SKM-1 (cell line): ENCODE results near the gene POTEI.
"Not testable (repeated sequence)": the region's sequence is repeated elsewhere in the genome, so short reads cannot be mapped to it uniquely, and the experiment has no call there.

Experiments used
- DNase-seq: peaks from one replicate; lab custom pipeline; 2025; ENCODE audit not compliant: unreplicated experiment; lab: John Stamatoyannopoulos, UW

POTEI gene

DNA sequence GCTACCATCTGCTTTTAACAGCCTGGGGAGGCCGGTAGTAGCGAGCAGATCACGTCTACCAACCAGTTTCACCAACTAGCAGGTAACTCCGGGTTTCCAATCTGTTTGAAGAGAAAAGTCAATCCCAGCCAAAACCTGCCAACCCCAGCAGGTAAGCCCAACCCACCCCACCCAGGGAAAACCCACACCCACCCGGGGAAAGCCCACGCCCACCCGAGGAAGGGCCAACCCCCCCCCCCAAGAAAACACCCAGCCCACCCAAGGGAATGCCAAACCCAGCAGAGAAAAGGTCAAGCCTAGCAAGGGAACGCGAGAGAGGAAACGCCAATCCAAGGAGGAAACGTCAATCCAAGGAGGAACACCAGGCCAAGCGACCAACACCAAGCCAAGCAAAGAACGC lies at the start of gene POTEI:
Gene POTEI, minus strand, starts transcription at position 101 of the 400 bp plus-strand sequence. Its CDS starts 93 bp downstream, at position 8.
- not testable (repeated sequence) for DNase-seq

GRCh38 chr2:130556441-130556840 lies 47.3 kb upstream of the POTEI start:
- DNase-seq, result not testable (repeated sequence)

DNA sequence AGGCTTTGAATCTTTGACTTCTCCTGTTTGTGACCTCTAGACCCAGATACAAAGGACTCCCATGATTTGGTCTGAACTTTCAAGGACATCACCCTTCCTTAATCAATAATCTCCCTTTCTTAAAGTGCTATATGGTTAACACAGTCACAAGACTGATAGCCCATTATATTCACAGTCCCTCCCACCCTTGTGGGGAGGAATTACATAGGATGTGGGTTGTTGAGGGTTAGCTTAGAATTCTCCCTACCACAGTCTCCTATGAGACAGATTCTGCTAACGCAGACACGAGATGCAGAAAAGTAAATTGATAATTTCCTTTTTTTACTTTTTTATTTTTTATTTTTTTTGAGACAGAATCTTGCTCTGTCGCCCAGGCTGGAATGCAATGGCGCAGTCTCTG lies 45.0 kb upstream of the POTEI start:
- not testable (repeated sequence) for DNase-seq

DNA sequence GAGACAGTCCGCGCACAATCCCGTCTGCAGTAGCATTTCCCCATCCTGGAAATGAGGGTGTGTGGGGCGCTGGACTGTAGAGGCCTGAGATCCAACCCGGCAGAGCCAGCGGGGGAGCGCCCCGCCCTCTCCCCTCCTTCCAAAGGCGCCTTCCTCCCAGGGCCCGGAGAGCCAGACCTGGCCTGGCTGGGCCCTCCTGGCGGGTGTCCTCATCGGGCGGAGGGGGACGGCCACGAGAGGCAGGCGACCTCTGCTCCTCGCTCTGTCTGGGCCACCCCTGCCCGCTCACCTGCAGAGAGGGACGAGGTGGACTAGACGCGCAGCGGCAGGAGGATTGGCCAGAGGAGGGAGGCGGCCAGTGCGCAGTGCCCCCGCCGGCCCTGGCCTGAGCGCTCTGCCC lies 40.3 kb upstream of the POTEI start:
- DNase-seq, result not testable (repeated sequence)

GRCh38 chr2:130548418-130548817 lies 39.3 kb upstream of the POTEI start:
- DNase-seq, result not testable (repeated sequence)

- DNase-seq, result not testable (repeated sequence)
Measured at GRCh38 chr2:130544978-130545377, 35.9 kb upstream of the POTEI start.

- DNase-seq, result not testable (repeated sequence)
Measured at GRCh38 chr2:130543785-130544528, 34.8 kb upstream of the POTEI start.

DNA sequence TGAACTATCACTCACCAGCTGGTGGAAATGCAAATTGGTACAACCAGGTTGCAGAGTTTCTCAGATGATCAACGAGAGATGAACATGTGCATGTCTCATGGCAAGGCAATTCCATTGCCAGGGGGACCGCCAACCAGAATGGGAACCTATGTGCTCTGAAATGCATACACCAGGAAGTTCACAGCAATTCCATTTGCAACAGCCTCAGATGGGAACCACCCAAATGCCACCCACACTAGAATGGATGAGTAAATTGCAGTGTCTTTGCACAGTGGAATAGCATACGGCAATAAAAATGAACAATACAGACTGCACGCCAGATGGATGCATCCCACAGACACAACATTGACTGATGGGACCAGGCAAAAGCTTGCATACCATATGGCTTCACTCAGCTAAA lies 33.7 kb upstream of the POTEI start:
- DNase-seq, result not testable (repeated sequence)

- DNase-seq, result not testable (repeated sequence)
Measured at GRCh38 chr2:130538271-130538670, 29.1 kb upstream of the POTEI start.

DNA sequence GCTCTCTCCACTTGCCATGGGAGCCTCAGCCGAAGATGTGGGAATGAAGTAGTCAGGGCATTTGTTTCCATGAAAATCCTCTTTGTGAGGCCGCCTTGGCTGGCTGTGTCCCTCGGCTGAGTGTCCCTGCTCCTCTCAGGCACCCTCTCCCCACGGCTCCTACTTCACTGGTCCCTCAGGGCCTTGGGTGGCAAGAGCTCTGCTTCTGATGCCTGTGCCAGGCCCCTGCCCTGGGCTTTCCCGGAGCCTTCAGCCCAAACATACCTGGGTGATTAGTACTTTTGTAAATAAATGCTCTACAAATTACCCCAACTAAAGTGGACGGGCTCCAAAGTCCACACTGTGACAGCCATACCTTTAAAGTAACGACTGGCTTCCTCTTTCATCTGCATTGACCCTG lies 27.5 kb upstream of the POTEI start:
- DNase-seq, result not testable (repeated sequence)

GRCh38 chr2:130531672-130532071 lies 22.5 kb upstream of the POTEI start:
- not testable (repeated sequence) for DNase-seq

- not testable (repeated sequence) for DNase-seq
Measured at GRCh38 chr2:130531225-130531624, 22.1 kb upstream of the POTEI start.

DNA sequence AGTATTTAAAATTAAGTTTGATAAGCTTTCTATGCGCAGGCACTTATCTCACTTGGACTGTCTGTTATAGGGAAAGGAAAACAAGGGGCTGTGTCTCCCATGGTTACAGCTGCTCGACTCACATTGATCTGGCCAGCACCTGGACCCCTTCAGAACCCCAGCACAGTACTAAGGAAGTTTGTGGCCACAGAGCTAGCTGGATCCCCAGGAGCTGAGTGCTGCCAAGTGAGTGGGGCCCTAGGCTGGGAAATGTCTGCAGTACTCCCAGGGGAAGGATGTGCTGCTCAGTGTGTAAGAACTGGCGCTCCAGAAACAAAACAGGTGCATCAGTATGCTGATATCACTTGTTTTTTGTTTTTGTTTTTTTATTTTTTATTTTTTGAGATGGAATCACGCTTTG lies 21.1 kb upstream of the POTEI start:
- DNase-seq, result not testable (repeated sequence)

GRCh38 chr2:130529545-130529944 lies 20.4 kb upstream of the POTEI start:
- DNase-seq, result not testable (repeated sequence)

DNA sequence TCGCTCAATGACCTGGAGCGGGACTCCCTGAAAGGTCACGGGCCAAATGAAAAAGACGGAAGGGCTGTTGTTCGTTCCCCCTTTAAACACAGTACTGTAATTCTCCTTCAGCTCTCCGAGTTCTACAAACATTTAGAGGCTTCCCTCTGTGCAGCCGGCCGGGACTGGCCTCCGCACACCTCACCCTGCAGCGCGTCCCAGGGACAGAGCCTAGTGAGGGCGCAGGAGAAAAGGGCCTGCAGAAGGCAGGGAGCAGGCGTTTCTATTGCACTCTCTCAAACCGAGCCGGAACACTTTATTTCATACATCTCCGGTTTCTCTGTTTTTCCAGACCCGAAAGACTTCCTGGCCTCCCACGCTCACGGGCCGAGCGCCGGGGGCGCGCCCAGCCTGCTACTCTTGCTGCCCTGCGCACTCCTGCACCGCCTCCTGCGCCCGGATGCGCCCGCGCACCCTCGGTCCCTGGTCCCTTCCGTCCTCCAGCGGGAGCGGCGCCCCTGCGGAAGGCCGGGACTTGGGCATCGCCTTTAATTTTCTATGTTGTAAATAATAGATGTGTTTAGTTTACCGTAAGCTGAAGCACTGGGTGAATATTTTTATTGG lies 18.3 kb upstream of the POTEI start:
- DNase-seq, result not testable (repeated sequence)

- not testable (repeated sequence) for DNase-seq
Measured at GRCh38 chr2:130522390-130522789, 13.3 kb upstream of the POTEI start.

- DNase-seq, result not testable (repeated sequence)
Measured at GRCh38 chr2:130520992-130521391, 11.9 kb upstream of the POTEI start, which contains the start of gene CFC1B. Gene CFC1B (plus strand): TSS chr2:130521222. CDS start chr2:130521485, 263 bp downstream.

- not testable (repeated sequence) for DNase-seq
Measured at GRCh38 chr2:130518516-130519106, 9.5 kb upstream of the POTEI start.

GRCh38 chr2:130511747-130512451 lies 2.8 kb upstream of the POTEI start:
- not testable (repeated sequence) for DNase-seq

DNA sequence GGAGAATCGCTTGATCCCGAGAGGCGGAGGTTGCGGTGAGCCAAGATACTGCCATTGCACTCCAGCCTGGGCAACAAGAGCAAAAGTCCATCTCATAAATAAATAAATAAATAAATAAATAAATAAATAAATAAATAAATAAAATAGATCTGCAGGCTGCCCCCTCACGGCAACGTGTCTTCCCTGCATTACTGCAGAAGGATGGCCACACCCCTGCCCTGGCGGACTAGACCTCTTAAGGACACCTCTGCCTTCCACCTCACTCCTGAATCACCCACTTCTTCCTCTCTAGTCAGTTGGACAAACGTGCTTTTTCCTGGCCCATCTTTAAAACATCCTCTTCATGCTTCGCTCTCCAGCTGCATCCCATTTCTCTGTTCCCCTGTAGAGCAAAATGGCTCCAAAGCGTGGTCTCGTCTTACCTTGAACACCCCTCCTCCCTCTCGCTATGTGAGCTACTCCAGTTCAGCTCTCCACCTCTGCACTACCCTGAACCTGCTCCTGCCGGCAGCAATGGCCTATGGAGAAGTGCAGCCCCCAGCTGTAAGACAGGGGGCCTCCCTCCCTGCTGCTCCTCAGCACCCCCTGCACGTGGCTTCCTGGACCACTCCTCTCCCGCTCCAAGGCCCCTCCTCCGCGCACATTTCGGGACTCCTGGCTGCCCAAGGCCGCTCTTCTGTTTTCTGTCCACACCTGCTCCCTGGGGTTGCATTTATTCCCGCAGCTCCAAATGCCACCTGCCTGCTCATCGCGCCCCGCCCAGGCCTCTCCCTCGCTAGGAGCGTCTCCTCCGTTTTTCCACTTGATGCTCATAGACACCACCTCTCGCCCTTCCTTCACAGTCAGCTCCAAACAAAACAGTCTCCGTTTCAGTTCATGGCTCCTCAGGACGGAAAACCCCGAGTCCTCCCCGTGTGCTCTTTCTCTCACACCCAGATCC lies 1.9 kb upstream of the POTEI start:
- not testable (repeated sequence) for DNase-seq
